Measurements from ENCODE around the gene CARS2. TPM values are rescaled to one million over a fixed set of nuclear protein-coding genes. Genes with fewer than 3 reads are reported as not detected.

CARS2 gene
- total and polyA plus RNA-seq, 2 of the 8 experiments (the other 6 are each of a cell fraction or from before 2014, with no cell fraction given): 47.7 to 55.9 TPM

- TF ChIP-seq, protein P1, sequence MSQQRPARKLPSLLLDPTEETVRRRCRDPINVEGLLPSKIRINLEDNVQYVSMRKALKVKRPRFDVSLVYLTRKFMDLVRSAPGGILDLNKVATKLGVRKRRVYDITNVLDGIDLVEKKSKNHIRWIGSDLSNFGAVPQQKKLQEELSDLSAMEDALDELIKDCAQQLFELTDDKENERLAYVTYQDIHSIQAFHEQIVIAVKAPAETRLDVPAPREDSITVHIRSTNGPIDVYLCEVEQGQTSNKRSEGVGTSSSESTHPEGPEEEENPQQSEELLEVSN (IDR thresholded peaks at IDR 0.05): no peak
- TF ChIP-seq TBP (IDR thresholded peaks at IDR 0.05; ENCODE audit: low read depth, low read length) (no peak), SRF (IDR thresholded peaks at IDR 0.05; ENCODE audit: low read depth, low read length) (no peak)
Observed at GRCh38 chr13:110684388-110685056, 21.4 kb downstream of the CARS2 start (continued).

All from H1 (cell line).